NT2/D1 (cell line): ENCODE data around the gene RASGRP1.

ENCODE experiments used
- YY1 ChIP-seq: IDR thresholded peaks from 2 replicates; pipeline ENCODE4 v1.6.1; 2011; ENCODE audit not compliant: insufficient read length, insufficient read depth
- ZNF274 ChIP-seq: IDR thresholded peaks from 2 replicates; pipeline ENCODE4 v1.6.1; 2011; ENCODE audit warnings: mild to moderate bottlenecking, low read depth, low read length

DNA sequence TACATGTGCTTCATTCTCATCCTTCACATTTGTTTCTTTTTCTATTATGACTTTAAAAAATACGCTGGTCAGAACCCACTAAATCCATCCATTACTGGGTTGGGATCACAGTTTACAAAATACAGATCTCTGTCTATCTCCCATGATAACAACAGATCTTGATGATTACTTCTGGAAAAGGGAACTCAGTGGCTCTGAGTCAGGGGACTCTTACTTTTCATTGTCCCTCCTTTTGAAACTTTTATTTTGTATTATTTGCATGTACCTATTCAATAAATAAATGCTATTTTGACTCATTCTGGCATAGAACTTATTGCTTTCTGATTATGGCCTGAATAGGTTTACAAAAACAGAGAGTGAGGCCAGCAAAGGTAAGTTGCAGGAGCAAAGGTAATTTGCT is 11.6 kb upstream of the RASGRP1 start:
- TF ChIP-seq ZNF274: no peak
- no peak for TF ChIP-seq YY1
